HEK293 (cell line): ENCODE data around the gene ADK.

Experiments
- GFI1B ChIP-seq: fragments of 450-650 bp; formaldehyde crosslinking; IDR thresholded peaks from 2 replicates; pipeline ENCODE4 v1.5.1; 2016; ENCODE audit warnings: missing biosample characterization, missing genetic modification characterization
- HOXC10 ChIP-seq: sonication (generic); formaldehyde crosslinking; IDR thresholded peaks from 2 replicates; pipeline ENCODE4 v1.8.1; 2023; ENCODE audit warnings: mild to moderate bottlenecking, missing genetic modification reagents
- HOXD13 ChIP-seq: sonication (generic); formaldehyde crosslinking; IDR thresholded peaks from 2 replicates; pipeline ENCODE4 v1.8.0; 2022; ENCODE audit warnings: missing genetic modification reagents, borderline replicate concordance
- MYNN ChIP-seq: fragments of 450-650 bp; formaldehyde crosslinking; IDR thresholded peaks from 2 replicates; pipeline ENCODE4 v1.5.1; 2016; ENCODE audit warnings: missing biosample characterization, missing genetic modification characterization, borderline replicate concordance
- REPIN1 ChIP-seq: fragments of 450-650 bp; formaldehyde crosslinking; IDR thresholded peaks from 2 replicates; pipeline ENCODE4 v1.5.1; 2017; ENCODE audit warnings: missing biosample characterization, missing genetic modification characterization, low read depth
- TRIM28 ChIP-seq: IDR thresholded peaks from 2 replicates; pipeline ENCODE4 v1.6.1; 2011; ENCODE audit warnings: low read length, control low read depth, borderline replicate concordance
- WT1 ChIP-seq: fragments of 450-650 bp; formaldehyde crosslinking; IDR thresholded peaks from 2 replicates; pipeline ENCODE4 v1.5.1; 2016; ENCODE audit warnings: missing biosample characterization, missing genetic modification characterization
- ZBTB21 ChIP-seq: fragments of 450-650 bp; formaldehyde crosslinking; IDR thresholded peaks from 2 replicates; pipeline ENCODE4 v1.5.1; 2017; ENCODE audit warnings: missing biosample characterization, missing genetic modification characterization
- ZFHX2 ChIP-seq: fragments of 450-650 bp; formaldehyde crosslinking; conservative IDR thresholded peaks from 2 replicates; pipeline ENCODE4 v1.5.1; 2016; ENCODE audit warnings: missing biosample characterization, missing genetic modification characterization
- ZFP41 ChIP-seq: fragments of 450-650 bp; formaldehyde crosslinking; IDR thresholded peaks from 2 replicates; pipeline ENCODE4 v1.5.1; 2016; ENCODE audit warnings: missing biosample characterization, missing genetic modification characterization, borderline replicate concordance
- ZNF112 ChIP-seq: fragments of 450-650 bp; formaldehyde crosslinking; IDR thresholded peaks from 2 replicates; pipeline ENCODE4 v1.5.0; 2017; ENCODE audit warnings: missing biosample characterization, missing genetic modification characterization
- ZNF155 ChIP-seq: fragments of 450-650 bp; formaldehyde crosslinking; IDR thresholded peaks from 2 replicates; pipeline ENCODE4 v1.5.1; 2016; ENCODE audit warnings: missing biosample characterization, missing genetic modification characterization
- ZNF184 ChIP-seq: fragments of 450-650 bp; IDR thresholded peaks from 2 replicates; pipeline ENCODE4 v1.5.1; 2018; ENCODE audit warnings: missing biosample characterization, mild to moderate bottlenecking, missing genetic modification characterization
- ZNF221 ChIP-seq: fragments of 450-650 bp; formaldehyde crosslinking; IDR thresholded peaks from 2 replicates; pipeline ENCODE4 v1.5.1; 2017; ENCODE audit warnings: missing biosample characterization, missing genetic modification characterization, borderline replicate concordance
- ZNF311 ChIP-seq: fragments of 450-650 bp; formaldehyde crosslinking; IDR thresholded peaks from 2 replicates; pipeline ENCODE4 v1.5.1; 2017; ENCODE audit warnings: missing biosample characterization, missing genetic modification characterization, borderline replicate concordance
- ZNF341 ChIP-seq: fragments of 450-650 bp; formaldehyde crosslinking; IDR thresholded peaks from 2 replicates; pipeline ENCODE4; 2016; ENCODE audit warnings: low read depth, missing biosample characterization, missing genetic modification characterization
- ZNF394 ChIP-seq: fragments of 450-650 bp; formaldehyde crosslinking; IDR thresholded peaks from 2 replicates; pipeline ENCODE4 v1.5.1; 2016; ENCODE audit warnings: missing biosample characterization, missing genetic modification characterization, mild to moderate bottlenecking, moderate library complexity, borderline replicate concordance
- ZNF521 ChIP-seq: fragments of 450-650 bp; formaldehyde crosslinking; IDR thresholded peaks from 2 replicates; pipeline ENCODE4 v1.5.1; 2017; ENCODE audit warnings: missing biosample characterization, mild to moderate bottlenecking, missing genetic modification characterization
- ZNF560 ChIP-seq: fragments of 450-650 bp; formaldehyde crosslinking; IDR thresholded peaks from 2 replicates; pipeline ENCODE4 v1.5.1; 2017; ENCODE audit warnings: missing biosample characterization, missing genetic modification characterization, borderline replicate concordance
- ZNF561 ChIP-seq: fragments of 450-650 bp; IDR thresholded peaks from 2 replicates; pipeline ENCODE4 v1.5.1; 2018; ENCODE audit warnings: missing biosample characterization, missing genetic modification characterization, borderline replicate concordance
- ZNF610 ChIP-seq: fragments of 450-650 bp; formaldehyde crosslinking; IDR thresholded peaks from 2 replicates; pipeline ENCODE4 v1.5.1; 2016; ENCODE audit warnings: missing biosample characterization, missing genetic modification characterization, borderline replicate concordance
- ZNF629 ChIP-seq: fragments of 450-650 bp; formaldehyde crosslinking; IDR thresholded peaks from 2 replicates; pipeline ENCODE4 v1.5.1; 2017; ENCODE audit warnings: missing biosample characterization, missing genetic modification characterization
- ZNF658 ChIP-seq: fragments of 450-650 bp; formaldehyde crosslinking; IDR thresholded peaks from 2 replicates; pipeline ENCODE4; 2016; ENCODE audit warnings: missing biosample characterization, missing genetic modification characterization
- ZNF791 ChIP-seq: fragments of 450-650 bp; formaldehyde crosslinking; IDR thresholded peaks from 2 replicates; pipeline ENCODE4 v1.5.1; 2016; ENCODE audit warnings: missing biosample characterization, missing genetic modification characterization
- ZSCAN23 ChIP-seq: fragments of 450-650 bp; formaldehyde crosslinking; IDR thresholded peaks from 2 replicates; pipeline ENCODE4 v1.5.1; 2016; ENCODE audit warnings: missing biosample characterization, missing genetic modification characterization
- TF ChIP-seq, protein P1 (sequence below): sonication (generic); formaldehyde crosslinking; IDR thresholded peaks from 2 replicates; pipeline ENCODE4 v1.8.1; 2022; ENCODE audit warnings: mild to moderate bottlenecking, moderate library complexity, missing genetic modification reagents
- TF ChIP-seq, protein P2 (sequence below): fragments of 450-650 bp; formaldehyde crosslinking; IDR thresholded peaks from 2 replicates; pipeline ENCODE4 v1.5.1; 2016; ENCODE audit warnings: missing biosample characterization, missing genetic modification characterization
- TF ChIP-seq, protein P3 (sequence below): fragments of 450-650 bp; formaldehyde crosslinking; IDR thresholded peaks from 2 replicates; pipeline ENCODE4 v1.5.1; 2016; ENCODE audit warnings: missing biosample characterization, missing genetic modification characterization
- TF ChIP-seq, protein P4 (sequence below): IDR thresholded peaks from 2 replicates; pipeline ENCODE4 v1.6.1; 2011; ENCODE audit warnings: mild to moderate bottlenecking, low read depth, low read length, borderline replicate concordance
- TF ChIP-seq, protein P5 (sequence below): fragments of 450-650 bp; formaldehyde crosslinking; IDR thresholded peaks from 2 replicates; pipeline ENCODE4 v1.5.1; 2017; ENCODE audit warnings: missing biosample characterization, missing genetic modification characterization
- TF ChIP-seq, protein P6 (sequence below): fragments of 450-650 bp; formaldehyde crosslinking; IDR thresholded peaks from 2 replicates; pipeline ENCODE4 v1.5.1; 2016; ENCODE audit warnings: missing biosample characterization, missing genetic modification characterization

ADK gene

DNA sequence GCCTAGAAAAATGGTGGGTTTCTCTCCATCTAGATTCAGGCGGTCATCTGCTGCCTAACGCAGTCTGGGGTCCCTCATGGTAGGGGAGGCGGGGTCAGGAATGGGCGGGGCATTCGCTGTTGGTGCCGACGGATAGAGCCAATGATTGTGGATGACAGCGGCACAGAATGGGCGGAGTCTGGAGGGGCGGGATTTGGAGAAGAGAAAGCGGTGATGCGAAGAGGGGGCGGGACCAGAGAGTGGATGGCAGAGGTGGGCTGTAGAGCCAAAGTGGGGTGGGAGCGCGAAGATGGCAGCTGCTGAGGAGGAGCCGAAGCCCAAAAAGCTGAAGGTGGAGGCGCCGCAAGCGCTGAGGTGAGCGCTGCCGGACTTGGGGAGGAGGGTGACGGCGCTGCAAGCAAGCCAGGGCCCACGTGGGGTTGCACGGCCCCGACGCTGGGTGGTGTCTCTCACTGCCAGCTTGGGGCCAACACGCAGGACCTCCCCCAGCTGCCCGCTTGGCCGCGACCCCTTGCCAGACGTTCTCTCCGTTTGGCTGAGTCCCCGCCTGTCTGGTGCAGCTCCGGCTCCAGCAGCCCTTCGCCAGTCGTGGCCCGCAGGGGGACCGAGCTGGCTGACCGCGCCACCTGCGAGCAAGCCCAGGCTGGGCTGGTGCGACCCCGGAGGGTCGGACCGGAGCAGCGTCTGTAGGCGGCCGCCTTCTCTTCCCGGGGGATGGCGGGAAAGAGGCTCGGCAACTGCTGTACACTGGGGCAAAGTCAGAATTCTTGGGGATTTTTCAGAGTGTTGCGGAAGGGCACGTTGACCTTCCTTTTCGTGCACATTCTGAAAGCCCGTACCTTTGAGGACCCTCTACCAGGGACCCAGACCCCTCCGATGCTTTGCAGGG lies at the start of gene ADK (continued):
- TF ChIP-seq ZNF112 (no peak), ZNF155 (no peak), ZNF394 (tag by site-specific recombination) (0 out of 2 replicates have a peak, but pooled peaks have one; percentile 60), ZFP41 (tag by site-specific recombination) (no peak), ZNF791 (tag by site-specific recombination) (no peak), ZNF560 (tag by site-specific recombination) (no peak), MYNN (tag by site-specific recombination) (no peak), HOXD13 (CRISPR knock-in tag) (no peak), HOXC10 (CRISPR knock-in tag) (no peak), GFI1B (tag by site-specific recombination) (no peak), ZNF521 (tag by site-specific recombination) (no peak), ZNF184 (no peak), ZNF610 (tag by site-specific recombination) (peak; percentile 78), ZSCAN23 (tag by site-specific recombination) (no peak), ZFHX2 (tag by site-specific recombination) (peak; percentile 77), ZNF341 (peak; percentile 68), ZBTB21 (tag by site-specific recombination) (no peak), ZNF658 (no peak), WT1 (0 out of 2 replicates have a peak, but pooled peaks have one; percentile 26), ZNF629 (tag by site-specific recombination) (no peak; the same call in 1 of the 2 replicates), ZNF561 (tag by site-specific recombination) (peak; percentile 42; the same call in 1 of the 2 replicates), ZNF311 (tag by site-specific recombination) (no peak), ZNF221 (tag by site-specific recombination) (no peak), TRIM28 (no peak), REPIN1 (tag by site-specific recombination) (no peak)
- TF ChIP-seq, protein P1, sequence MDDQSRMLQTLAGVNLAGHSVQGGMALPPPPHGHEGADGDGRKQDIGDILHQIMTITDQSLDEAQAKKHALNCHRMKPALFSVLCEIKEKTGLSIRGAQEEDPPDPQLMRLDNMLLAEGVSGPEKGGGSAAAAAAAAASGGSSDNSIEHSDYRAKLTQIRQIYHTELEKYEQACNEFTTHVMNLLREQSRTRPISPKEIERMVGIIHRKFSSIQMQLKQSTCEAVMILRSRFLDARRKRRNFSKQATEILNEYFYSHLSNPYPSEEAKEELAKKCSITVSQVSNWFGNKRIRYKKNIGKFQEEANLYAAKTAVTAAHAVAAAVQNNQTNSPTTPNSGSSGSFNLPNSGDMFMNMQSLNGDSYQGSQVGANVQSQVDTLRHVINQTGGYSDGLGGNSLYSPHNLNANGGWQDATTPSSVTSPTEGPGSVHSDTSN (CRISPR knock-in tag): peak; percentile 76; the same call in 1 of the 2 replicates
- TF ChIP-seq, protein P2, sequence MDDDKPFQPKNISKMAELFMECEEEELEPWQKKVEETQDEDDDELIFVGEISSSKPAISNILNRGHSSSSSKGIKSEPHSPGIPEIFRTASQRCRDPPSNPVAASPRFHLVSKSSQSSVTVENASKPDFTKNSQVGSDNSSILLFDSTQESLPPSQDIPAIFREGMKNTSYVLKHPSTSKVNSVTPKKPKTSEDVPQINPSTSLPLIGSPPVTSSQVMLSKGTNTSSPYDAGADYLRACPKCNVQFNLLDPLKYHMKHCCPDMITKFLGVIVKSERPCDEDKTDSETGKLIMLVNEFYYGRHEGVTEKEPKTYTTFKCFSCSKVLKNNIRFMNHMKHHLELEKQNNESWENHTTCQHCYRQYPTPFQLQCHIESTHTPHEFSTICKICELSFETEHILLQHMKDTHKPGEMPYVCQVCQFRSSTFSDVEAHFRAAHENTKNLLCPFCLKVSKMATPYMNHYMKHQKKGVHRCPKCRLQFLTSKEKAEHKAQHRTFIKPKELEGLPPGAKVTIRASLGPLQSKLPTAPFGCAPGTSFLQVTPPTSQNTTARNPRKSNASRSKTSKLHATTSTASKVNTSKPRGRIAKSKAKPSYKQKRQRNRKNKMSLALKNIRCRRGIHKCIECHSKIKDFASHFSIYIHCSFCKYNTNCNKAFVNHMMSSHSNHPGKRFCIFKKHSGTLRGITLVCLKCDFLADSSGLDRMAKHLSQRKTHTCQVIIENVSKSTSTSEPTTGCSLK (tag by site-specific recombination): no peak
- TF ChIP-seq, protein P3, sequence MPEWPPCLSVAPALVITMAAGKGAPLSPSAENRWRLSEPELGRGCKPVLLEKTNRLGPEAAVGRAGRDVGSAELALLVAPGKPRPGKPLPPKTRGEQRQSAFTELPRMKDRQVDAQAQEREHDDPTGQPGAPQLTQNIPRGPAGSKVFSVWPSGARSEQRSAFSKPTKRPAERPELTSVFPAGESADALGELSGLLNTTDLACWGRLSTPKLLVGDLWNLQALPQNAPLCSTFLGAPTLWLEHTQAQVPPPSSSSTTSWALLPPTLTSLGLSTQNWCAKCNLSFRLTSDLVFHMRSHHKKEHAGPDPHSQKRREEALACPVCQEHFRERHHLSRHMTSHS: no peak
- TF ChIP-seq, protein P4, sequence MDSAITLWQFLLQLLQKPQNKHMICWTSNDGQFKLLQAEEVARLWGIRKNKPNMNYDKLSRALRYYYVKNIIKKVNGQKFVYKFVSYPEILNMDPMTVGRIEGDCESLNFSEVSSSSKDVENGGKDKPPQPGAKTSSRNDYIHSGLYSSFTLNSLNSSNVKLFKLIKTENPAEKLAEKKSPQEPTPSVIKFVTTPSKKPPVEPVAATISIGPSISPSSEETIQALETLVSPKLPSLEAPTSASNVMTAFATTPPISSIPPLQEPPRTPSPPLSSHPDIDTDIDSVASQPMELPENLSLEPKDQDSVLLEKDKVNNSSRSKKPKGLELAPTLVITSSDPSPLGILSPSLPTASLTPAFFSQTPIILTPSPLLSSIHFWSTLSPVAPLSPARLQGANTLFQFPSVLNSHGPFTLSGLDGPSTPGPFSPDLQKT: no peak
- TF ChIP-seq, protein P5, sequence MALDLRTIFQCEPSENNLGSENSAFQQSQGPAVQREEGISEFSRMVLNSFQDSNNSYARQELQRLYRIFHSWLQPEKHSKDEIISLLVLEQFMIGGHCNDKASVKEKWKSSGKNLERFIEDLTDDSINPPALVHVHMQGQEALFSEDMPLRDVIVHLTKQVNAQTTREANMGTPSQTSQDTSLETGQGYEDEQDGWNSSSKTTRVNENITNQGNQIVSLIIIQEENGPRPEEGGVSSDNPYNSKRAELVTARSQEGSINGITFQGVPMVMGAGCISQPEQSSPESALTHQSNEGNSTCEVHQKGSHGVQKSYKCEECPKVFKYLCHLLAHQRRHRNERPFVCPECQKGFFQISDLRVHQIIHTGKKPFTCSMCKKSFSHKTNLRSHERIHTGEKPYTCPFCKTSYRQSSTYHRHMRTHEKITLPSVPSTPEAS (tag by site-specific recombination): peak; percentile 49; the same call in 1 of the 2 replicates
- TF ChIP-seq, protein P6, sequence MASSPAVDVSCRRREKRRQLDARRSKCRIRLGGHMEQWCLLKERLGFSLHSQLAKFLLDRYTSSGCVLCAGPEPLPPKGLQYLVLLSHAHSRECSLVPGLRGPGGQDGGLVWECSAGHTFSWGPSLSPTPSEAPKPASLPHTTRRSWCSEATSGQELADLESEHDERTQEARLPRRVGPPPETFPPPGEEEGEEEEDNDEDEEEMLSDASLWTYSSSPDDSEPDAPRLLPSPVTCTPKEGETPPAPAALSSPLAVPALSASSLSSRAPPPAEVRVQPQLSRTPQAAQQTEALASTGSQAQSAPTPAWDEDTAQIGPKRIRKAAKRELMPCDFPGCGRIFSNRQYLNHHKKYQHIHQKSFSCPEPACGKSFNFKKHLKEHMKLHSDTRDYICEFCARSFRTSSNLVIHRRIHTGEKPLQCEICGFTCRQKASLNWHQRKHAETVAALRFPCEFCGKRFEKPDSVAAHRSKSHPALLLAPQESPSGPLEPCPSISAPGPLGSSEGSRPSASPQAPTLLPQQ (tag by site-specific recombination): peak; percentile 78
